ENCODE measurements around the gene PXYLP1. TPM values are rescaled to one million over a fixed set of nuclear protein-coding genes. Genes with fewer than 3 reads are reported as not detected.

Gene PXYLP1
- polyA plus RNA-seq, 3 donors = 4.1 to 10.9 (median 5.8) TPM

GRCh38 chr3:141243271-141243707, 11.7 kb downstream of the PXYLP1 start:
- no peak for DNase-seq
- H3K4me3 Mint-ChIP-seq = no peak overlapping the region
- Histone ChIP-seq H3K27me3 (ENCODE audit: control insufficient read depth in 2 of 2, insufficient read depth in 2 of 2, low read length in 2 of 2) (no peaks in the 10 kb centered on the region), H3K9ac (ENCODE audit: insufficient read depth, low read length, poor library complexity, severe bottlenecking) (no peak overlapping the region), H3K79me2 (ENCODE audit: insufficient read depth, low read length) (peaks cover 4% of the 10 kb centered on the region), H3K36me3 (replicated peaks in 1 of 2; ENCODE audit: control insufficient read depth in 1 of 2, insufficient read depth in 2 of 2, low read length in 2 of 2) (peaks cover 0 to 16% of the 10 kb centered on the region in 2 donors), H3K4me1 (ENCODE audit: control insufficient read depth in 1 of 2, insufficient read depth in 2 of 2, low read length in 2 of 2) (no peaks in the 10 kb centered on the region), H4K20me1 (ENCODE audit: insufficient read depth, low read length) (peaks cover 5% of the 10 kb centered on the region), H3K4me3 (replicated peaks in 1 of 3; ENCODE audit: low read depth in 2 of 3, low read length in 3 of 3) (no peak overlapping the region), H2AFZ (ENCODE audit: insufficient read depth, low read depth, low read length, poor library complexity, severe bottlenecking) (no peak overlapping the region), H3K4me2 (replicated peaks; ENCODE audit: extremely low read depth, low read length, poor library complexity, severe bottlenecking) (no peak overlapping the region), H3K9me3 (replicated peaks in 1 of 2; ENCODE audit: control insufficient read depth in 1 of 2, insufficient read depth in 1 of 2, low read length in 2 of 2) (no peaks in the 10 kb centered on the region), H3K27ac (ENCODE audit: low read depth in 1 of 2, low read length in 2 of 2) (no peak overlapping the region)
- H3K27ac Mint-ChIP-seq = no peak overlapping the region
- WGBS (ENCODE audit: insufficient coverage) = 89% methylated on average over 10 of the region's 11 CpGs
- no peak for TF ChIP-seq CTCF (IDR thresholded peaks at IDR 0.05)
- H3K9me3 Mint-ChIP-seq = no peaks in the 10 kb centered on the region
- intact Hi-C loops (cut with micrococcal nuclease) = no loop called here
- H3K36me3 Mint-ChIP-seq = peaks cover 36 to 49% of the 10 kb centered on the region in 2 donors
- H3K4me1 Mint-ChIP-seq = peaks cover 6% of the 10 kb centered on the region
- no peaks in the 10 kb centered on the region for H3K27me3 Mint-ChIP-seq (ENCODE audit: low read depth in 3 of 3)

- no peaks in the 10 kb centered on the region for H3K9me3 ChIP-seq (replicated peaks in 1 of 2; ENCODE audit: control insufficient read depth in 1 of 2, insufficient read depth in 1 of 2, low read length in 2 of 2)
- no peak for TF ChIP-seq CTCF (IDR thresholded peaks at IDR 0.05)
- H2AFZ ChIP-seq (ENCODE audit: insufficient read depth, low read depth, low read length, poor library complexity, severe bottlenecking) = no peak overlapping the region
- intact Hi-C loops (cut with micrococcal nuclease) = no loop called here
- H3K4me1 Mint-ChIP-seq = peaks cover 6% of the 10 kb centered on the region
- H3K27ac Mint-ChIP-seq = no peak overlapping the region
- no peak for DNase-seq
- H3K4me3 ChIP-seq (replicated peaks in 1 of 3; ENCODE audit: low read depth in 2 of 3, low read length in 3 of 3) = no peak overlapping the region
- H3K9ac ChIP-seq (ENCODE audit: insufficient read depth, low read length, poor library complexity, severe bottlenecking) = no peak overlapping the region
- H3K36me3 Mint-ChIP-seq = peaks cover 25 to 38% of the 10 kb centered on the region in 2 donors
- peaks cover 5% of the 10 kb centered on the region for H4K20me1 ChIP-seq (ENCODE audit: insufficient read depth, low read length)
- 85% methylated on average over 2 of the region's 5 CpGs for WGBS (ENCODE audit: insufficient coverage)
- no peaks in the 10 kb centered on the region for H3K27me3 Mint-ChIP-seq (ENCODE audit: low read depth in 3 of 3)
- H3K27me3 ChIP-seq (ENCODE audit: control insufficient read depth in 2 of 2, insufficient read depth in 2 of 2, low read length in 2 of 2) = no peaks in the 10 kb centered on the region
- peaks cover 4% of the 10 kb centered on the region for H3K79me2 ChIP-seq (ENCODE audit: insufficient read depth, low read length)
- no peak overlapping the region for H3K4me3 Mint-ChIP-seq
- H3K4me2 ChIP-seq (replicated peaks; ENCODE audit: extremely low read depth, low read length, poor library complexity, severe bottlenecking) = no peak overlapping the region
- no peaks in the 10 kb centered on the region for H3K4me1 ChIP-seq (ENCODE audit: control insufficient read depth in 1 of 2, insufficient read depth in 2 of 2, low read length in 2 of 2)
- no peaks in the 10 kb centered on the region for H3K9me3 Mint-ChIP-seq
- no peak overlapping the region for H3K27ac ChIP-seq (ENCODE audit: low read depth in 1 of 2, low read length in 2 of 2)
- H3K36me3 ChIP-seq (replicated peaks in 1 of 2; ENCODE audit: control insufficient read depth in 1 of 2, insufficient read depth in 2 of 2, low read length in 2 of 2) = peaks cover 0 to 31% of the 10 kb centered on the region in 2 donors
Measured at GRCh38 chr3:141246224-141246957, 14.8 kb downstream of the PXYLP1 start.
